ENCODE measurements around the gene SDHA.
"Not testable (repeated sequence)": the region's sequence is repeated elsewhere in the genome, so short reads cannot be mapped to it uniquely, and the experiment has no call there.

The SDHA gene

GRCh38 chr5:300691-301435, 82.7 kb downstream of the SDHA start:
- not testable (repeated sequence) for DNase-seq (ENCODE audit: low read depth)

GRCh38 chr5:302416-302815, 84.3 kb downstream of the SDHA start:
- DNase-seq (ENCODE audit: low read depth), result not testable (repeated sequence)

DNA sequence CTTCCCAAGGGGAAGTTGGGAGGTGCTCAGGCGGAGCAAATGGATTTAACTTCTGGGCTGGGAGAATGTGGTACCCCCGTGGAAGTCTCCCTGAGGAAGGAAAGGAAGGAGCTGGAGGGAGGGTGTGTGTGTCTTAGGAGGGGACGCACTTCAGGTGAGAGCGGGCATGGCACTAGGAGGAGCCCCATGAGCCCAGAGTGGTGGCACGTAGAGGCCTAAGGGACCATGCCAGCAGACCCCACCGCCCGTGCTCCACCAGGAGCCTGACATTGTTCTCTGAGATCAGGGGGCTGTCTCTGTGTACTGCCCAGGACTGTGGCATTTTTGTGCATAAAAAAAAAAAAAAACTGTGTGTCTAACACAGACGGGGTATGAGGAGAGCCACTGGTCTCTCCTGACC, 84.8 kb downstream of the SDHA start:
- no peak for DNase-seq (ENCODE audit: low read depth)

GRCh38 chr5:303741-304140, 85.6 kb downstream of the SDHA start:
- not testable (repeated sequence) for DNase-seq (ENCODE audit: low read depth)

GRCh38 chr5:305050-305449, 86.9 kb downstream of the SDHA start:
- no peak for DNase-seq (ENCODE audit: low read depth)

- DNase-seq (ENCODE audit: low read depth), result no peak
Measured at GRCh38 chr5:305459-305858, 87.3 kb downstream of the SDHA start.

DNA sequence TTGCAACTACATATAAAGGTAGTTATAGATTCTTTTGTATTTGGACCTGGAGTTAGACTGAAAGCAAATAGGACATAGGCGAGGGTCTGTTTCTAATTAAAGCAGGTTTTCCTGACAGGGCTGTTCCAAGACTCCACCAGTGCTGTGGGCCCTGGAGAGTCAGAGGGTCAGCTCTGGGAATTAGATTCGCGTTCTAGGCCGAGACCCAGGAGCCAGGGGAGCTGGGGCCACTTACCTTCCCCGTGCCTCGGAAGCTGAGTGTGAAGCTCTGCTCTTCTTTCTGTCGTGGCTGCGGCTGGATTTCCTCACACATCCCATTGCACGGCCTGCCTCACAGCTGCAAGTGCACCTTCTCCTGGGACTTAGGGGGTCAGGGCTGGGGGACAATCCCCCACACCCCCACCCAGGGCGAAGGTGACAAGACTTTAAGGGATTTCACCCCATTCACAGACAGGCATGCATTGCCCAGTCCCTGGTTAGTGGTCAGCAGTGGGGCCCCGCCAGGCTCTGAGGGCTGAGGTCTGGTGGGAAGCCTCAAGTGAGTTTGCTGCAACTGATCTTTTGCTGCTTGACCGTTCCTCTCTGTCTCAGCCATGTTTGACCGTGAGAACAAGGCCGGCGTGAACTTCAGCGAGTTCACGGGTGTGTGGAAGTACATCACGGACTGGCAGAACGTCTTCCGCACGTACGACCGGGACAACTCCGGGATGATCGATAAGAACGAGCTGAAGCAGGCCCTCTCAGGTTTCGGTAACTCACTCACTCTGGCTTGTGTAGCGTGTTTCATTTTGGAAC, 88.1 kb downstream of the SDHA start:
- DNase-seq (ENCODE audit: low read depth), result no peak
